ENCODE data around the gene SEMA3C.

Gene SEMA3C

DNA sequence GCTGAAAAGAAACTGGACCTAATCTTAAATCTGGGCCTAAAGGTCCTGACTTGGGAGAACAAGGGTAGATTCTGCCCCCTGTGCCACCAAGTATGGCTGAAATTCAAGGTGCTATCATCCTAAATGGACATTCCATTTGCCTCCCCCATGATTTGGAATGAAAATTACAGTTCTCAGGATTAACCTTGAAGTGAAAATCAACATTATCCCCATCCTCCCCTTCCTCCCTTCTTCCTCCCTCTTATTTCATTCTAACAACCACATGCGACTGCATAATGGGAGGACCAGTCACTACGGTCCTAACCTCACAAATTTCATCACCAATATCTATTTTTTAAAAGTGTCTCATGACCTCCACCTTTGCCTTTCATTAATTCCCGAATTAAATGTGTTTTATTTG is 62.1 kb downstream of the SEMA3C start:
- no peaks in the 10 kb centered on the region for H3K4me1 Mint-ChIP-seq
- no peak overlapping the region for H3K4me3 Mint-ChIP-seq
- H3K36me3 Mint-ChIP-seq: no peaks in the 10 kb centered on the region
- H3K27ac Mint-ChIP-seq: no peak overlapping the region
- H3K27me3 Mint-ChIP-seq: no peaks in the 10 kb centered on the region
- H3K9me3 Mint-ChIP-seq: peaks cover 6% of the 10 kb centered on the region

- Mint-ChIP-seq H3K27ac (no peak overlapping the region), H3K27me3 (no peaks in the 10 kb centered on the region), H3K9me3 (peaks cover 6% of the 10 kb centered on the region), H3K4me3 (no peak overlapping the region), H3K36me3 (no peaks in the 10 kb centered on the region), H3K4me1 (no peaks in the 10 kb centered on the region)
These were observed 66.9 kb downstream of the SEMA3C start for GRCh38 chr7:80851896-80852476.

GRCh38 chr7:80848841-80849240 is 70.0 kb downstream of the SEMA3C start:
- no peaks in the 10 kb centered on the region for H3K27me3 Mint-ChIP-seq
- peaks cover 17% of the 10 kb centered on the region for H3K9me3 Mint-ChIP-seq
- H3K27ac Mint-ChIP-seq: no peak overlapping the region
- H3K4me3 Mint-ChIP-seq: no peak overlapping the region
- no peaks in the 10 kb centered on the region for H3K36me3 Mint-ChIP-seq
- no peaks in the 10 kb centered on the region for H3K4me1 Mint-ChIP-seq

DNA sequence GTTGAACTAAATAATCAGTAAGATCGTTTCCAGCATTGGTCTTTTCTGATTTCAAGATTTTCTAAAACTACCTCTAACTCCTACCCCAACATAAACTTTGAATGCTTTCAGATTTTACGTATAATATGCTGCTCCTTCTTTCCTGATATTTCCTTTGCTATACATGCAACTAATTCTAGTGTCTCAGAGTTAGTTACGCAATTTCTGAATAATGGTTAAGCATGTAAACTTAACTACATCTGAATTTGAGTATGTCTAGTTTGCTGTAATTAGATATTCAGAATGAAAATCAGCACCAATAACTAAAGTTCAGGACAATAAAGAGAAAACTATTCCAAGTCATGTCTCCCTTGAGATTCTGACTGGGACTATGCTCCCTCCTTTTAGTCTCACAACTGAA is 71.0 kb downstream of the SEMA3C start:
- H3K27me3 Mint-ChIP-seq: no peaks in the 10 kb centered on the region
- H3K36me3 Mint-ChIP-seq: no peaks in the 10 kb centered on the region
- no peak overlapping the region for H3K4me3 Mint-ChIP-seq
- H3K4me1 Mint-ChIP-seq: no peaks in the 10 kb centered on the region
- no peak overlapping the region for H3K27ac Mint-ChIP-seq
- H3K9me3 Mint-ChIP-seq: peaks cover 10% of the 10 kb centered on the region

DNA sequence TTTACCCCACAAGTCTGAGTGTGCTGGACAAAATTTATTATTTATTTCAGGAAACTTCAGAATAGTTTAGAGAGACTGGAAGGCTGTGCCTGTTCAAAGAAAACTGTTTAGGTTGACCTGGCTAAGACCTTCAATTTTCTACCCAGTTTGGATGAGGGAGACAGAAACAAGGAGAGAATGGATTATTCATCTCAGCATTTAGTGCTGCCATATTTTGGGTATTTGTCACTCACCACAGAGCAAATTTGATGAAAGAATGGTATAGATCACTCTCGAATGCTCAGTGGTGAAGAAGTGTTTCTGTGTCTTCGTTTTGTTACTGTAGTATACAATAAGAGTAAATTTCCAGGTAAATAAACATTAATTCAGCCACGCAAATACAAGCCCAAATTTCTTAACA is 71.8 kb downstream of the SEMA3C start:
- no peaks in the 10 kb centered on the region for H3K27me3 Mint-ChIP-seq
- peaks cover 10% of the 10 kb centered on the region for H3K9me3 Mint-ChIP-seq
- no peaks in the 10 kb centered on the region for H3K4me1 Mint-ChIP-seq
- H3K4me3 Mint-ChIP-seq: no peak overlapping the region
- H3K36me3 Mint-ChIP-seq: no peaks in the 10 kb centered on the region
- H3K27ac Mint-ChIP-seq: no peak overlapping the region

DNA sequence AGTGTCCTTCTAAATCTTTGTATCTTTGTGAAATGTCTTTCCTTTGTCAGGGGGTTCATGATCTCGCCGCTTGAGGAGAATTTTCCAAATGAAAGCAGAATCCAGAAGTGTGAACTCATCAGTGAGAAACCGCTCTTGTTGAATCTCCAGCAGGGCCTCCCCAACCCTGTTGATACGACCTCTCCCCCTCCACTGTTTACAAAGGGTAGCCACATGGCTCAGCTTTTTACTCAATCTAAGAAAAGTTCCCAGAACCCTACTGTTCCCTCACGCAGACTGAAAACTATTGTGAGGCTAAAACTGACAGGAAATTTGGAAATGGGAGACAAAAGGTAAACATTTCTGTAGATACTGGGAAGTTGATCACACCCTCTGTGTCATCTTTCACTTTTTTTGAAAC is 73.9 kb downstream of the SEMA3C start:
- H3K27me3 Mint-ChIP-seq: no peaks in the 10 kb centered on the region
- peaks cover 10% of the 10 kb centered on the region for H3K9me3 Mint-ChIP-seq
- no peaks in the 10 kb centered on the region for H3K36me3 Mint-ChIP-seq
- no peak overlapping the region for H3K27ac Mint-ChIP-seq
- no peak overlapping the region for H3K4me3 Mint-ChIP-seq
- H3K4me1 Mint-ChIP-seq: no peaks in the 10 kb centered on the region

GRCh38 chr7:80843018-80843677 is 75.7 kb downstream of the SEMA3C start:
- Mint-ChIP-seq H3K27me3 (no peaks in the 10 kb centered on the region), H3K4me3 (no peak overlapping the region), H3K36me3 (no peaks in the 10 kb centered on the region), H3K27ac (no peak overlapping the region), H3K9me3 (peaks cover 10% of the 10 kb centered on the region), H3K4me1 (no peaks in the 10 kb centered on the region)

- Mint-ChIP-seq H3K4me3 (no peak overlapping the region), H3K27ac (no peak overlapping the region), H3K4me1 (no peaks in the 10 kb centered on the region), H3K27me3 (no peaks in the 10 kb centered on the region), H3K9me3 (peaks cover 10% of the 10 kb centered on the region), H3K36me3 (no peaks in the 10 kb centered on the region)
These were observed 76.6 kb downstream of the SEMA3C start for GRCh38 chr7:80842022-80842790.

DNA sequence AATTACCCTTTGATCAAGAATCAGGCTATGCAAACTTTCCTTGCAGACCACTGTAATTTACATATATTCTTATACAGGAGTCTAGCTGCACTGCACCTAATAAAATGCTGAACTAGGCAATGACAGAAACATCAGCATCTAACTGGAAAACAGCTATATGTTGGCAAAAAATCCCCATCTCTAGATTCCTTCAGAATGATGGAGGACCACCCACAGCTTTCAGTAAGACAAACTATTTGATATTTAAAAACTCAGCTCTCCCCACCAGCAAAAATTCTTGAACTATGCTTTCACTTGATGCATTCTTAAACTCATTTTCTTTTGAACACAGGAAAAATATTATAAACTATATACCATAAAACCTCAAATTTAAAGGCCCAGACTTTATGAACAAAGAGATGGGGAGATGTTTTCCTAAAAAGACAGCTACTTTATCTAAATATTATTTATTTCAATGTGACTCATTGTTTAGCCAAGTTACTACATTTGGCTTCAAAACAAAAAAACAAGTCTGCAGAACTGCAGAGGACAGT is 77.4 kb downstream of the SEMA3C start:
- Mint-ChIP-seq H3K4me1 (no peaks in the 10 kb centered on the region), H3K4me3 (no peak overlapping the region), H3K9me3 (peaks cover 10% of the 10 kb centered on the region), H3K27ac (no peak overlapping the region), H3K27me3 (no peaks in the 10 kb centered on the region), H3K36me3 (no peaks in the 10 kb centered on the region)

DNA sequence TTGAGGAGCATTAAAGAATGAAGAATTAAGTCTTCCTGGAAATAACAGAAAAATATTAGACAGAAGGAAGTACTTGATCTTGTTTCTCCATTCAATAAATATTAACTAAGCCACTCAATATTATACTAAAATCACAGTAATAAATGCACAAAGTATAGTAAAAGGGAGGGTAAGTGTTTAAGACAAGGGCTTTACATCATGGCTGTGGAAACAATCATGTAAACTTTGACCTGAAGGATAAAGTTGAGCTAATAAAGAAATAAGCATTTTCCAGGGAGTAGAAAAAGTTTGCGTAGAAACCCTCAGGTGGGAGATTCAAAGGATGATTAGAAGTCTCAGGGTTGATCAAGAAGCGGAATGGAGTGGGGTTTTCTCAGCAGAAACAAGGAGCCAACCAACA is 78.2 kb downstream of the SEMA3C start:
- Mint-ChIP-seq H3K4me1 (no peaks in the 10 kb centered on the region), H3K36me3 (no peaks in the 10 kb centered on the region), H3K4me3 (no peak overlapping the region), H3K27ac (no peak overlapping the region), H3K27me3 (no peaks in the 10 kb centered on the region), H3K9me3 (peaks cover 9% of the 10 kb centered on the region)

DNA sequence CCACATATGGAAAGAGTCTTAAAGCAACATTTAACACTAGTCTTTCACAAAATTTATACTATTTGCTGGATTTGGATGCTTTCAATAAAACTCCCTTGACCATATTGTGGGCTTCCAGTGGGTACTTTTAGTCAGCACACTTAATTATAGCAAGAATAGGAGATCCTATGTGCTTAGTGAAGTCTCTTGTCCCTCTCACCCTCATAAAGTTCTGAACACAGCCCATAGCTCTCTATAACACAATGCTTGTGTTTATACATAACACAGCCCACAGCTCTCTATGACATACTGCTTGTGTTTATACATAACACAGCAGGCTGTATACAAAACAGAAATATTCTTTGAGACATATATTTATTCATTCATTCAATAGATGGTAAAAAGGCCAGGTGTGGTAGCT is 79.0 kb downstream of the SEMA3C start:
- H3K36me3 Mint-ChIP-seq: no peaks in the 10 kb centered on the region
- no peak overlapping the region for H3K4me3 Mint-ChIP-seq
- peaks cover under 1% of the 10 kb centered on the region for H3K9me3 Mint-ChIP-seq
- H3K4me1 Mint-ChIP-seq: no peaks in the 10 kb centered on the region
- no peaks in the 10 kb centered on the region for H3K27me3 Mint-ChIP-seq
- no peak overlapping the region for H3K27ac Mint-ChIP-seq

DNA sequence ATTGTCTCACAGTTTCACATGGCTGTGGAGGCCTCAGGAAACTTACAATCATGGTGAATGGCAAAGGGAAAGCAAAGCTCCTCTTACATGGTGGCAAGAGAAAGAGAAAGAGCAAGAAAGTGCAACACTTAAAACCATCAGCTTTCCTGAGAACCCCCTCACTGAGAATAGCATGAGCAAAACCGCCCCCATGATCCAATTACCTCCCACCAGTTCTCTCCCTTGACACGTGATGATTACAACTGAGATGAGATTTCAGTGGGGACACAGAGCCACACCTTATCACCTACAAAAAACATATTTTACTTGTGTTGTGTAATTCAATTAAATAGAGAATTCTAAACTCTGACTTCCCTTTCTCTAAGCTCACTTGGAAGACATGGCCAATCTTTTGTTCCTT is 80.2 kb downstream of the SEMA3C start:
- no peak overlapping the region for H3K27ac Mint-ChIP-seq
- no peaks in the 10 kb centered on the region for H3K36me3 Mint-ChIP-seq
- H3K4me3 Mint-ChIP-seq: no peak overlapping the region
- no peaks in the 10 kb centered on the region for H3K4me1 Mint-ChIP-seq
- no peaks in the 10 kb centered on the region for H3K9me3 Mint-ChIP-seq
- no peaks in the 10 kb centered on the region for H3K27me3 Mint-ChIP-seq

DNA sequence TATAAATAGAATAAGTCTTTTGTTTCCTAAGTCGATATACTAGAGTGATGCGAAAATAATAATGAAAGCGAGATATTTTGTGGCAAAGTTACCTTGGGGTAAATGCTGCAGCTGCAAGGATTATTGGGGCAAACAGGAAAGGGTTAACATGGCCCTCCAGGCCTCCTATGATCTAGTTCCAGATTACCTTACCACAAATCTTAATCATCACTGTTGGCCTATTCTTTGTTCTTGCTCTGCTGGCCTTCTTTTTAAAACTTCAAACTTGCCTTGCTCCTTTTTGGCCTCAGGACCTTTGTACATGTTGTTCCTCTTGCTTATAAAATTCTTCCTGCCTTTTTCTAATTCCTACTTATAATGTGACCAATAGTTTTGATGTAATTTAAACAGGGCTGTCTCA is 81.5 kb downstream of the SEMA3C start:
- Mint-ChIP-seq H3K9me3 (no peaks in the 10 kb centered on the region), H3K27ac (no peak overlapping the region)

GRCh38 chr7:80835251-80835650 is 83.6 kb downstream of the SEMA3C start:
- Mint-ChIP-seq H3K27me3 (no peaks in the 10 kb centered on the region), H3K4me1 (no peaks in the 10 kb centered on the region), H3K36me3 (no peaks in the 10 kb centered on the region), H3K4me3 (no peak overlapping the region), H3K9me3 (no peaks in the 10 kb centered on the region), H3K27ac (no peak overlapping the region)

More for the DNA sequence above, 81.5 kb downstream of the SEMA3C start:
- H3K4me3 Mint-ChIP-seq: no peak overlapping the region
- no peaks in the 10 kb centered on the region for H3K36me3 Mint-ChIP-seq
- H3K27me3 Mint-ChIP-seq: no peaks in the 10 kb centered on the region
- no peaks in the 10 kb centered on the region for H3K4me1 Mint-ChIP-seq

DNA sequence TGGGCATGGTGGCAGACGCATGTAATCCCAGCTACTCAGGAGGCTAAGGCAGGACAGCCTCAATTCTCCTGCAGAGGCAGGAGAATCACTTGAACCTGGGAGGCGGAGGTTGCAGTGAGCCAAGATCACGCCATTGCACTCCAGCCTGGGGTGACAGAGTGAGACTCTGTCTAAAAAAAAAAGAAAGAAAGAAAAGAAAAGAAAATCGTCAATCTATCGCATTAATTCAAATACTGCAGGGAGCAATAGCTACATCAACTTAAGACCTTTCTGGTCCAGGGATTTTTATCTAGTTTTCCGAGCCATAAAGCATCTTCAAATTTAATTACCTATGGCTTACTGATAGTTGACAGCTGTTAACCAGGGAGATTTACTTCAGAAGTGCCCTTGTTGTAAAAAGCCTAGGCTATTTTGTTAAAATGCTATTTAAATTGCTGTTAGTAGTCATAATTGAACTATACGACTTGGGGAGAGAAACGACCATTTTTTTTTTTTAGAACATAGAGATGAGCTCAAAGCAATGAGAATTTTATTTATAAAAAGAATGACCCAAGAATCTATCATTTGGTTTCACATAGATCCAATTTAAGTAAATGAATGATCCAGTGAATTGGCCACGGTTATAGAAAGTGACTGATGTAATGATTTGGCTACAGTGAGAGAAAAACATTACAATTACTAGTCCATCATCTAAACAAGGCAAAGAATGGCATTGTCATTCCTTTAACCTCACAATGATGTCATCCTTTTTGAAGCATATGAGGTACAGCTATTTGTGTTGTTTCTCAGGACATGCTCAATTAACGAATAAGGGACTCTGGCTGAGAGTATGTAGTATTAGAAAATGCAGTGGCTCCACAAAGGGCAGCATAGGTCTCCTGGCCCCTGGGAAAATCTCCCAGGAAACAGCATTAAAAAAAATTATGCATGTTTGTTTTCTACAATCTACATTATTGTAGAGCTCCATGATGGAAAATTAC is 85.3 kb downstream of the SEMA3C start:
- Mint-ChIP-seq H3K36me3 (no peaks in the 10 kb centered on the region), H3K4me3 (no peak overlapping the region), H3K27ac (no peak overlapping the region), H3K4me1 (no peaks in the 10 kb centered on the region), H3K27me3 (no peaks in the 10 kb centered on the region), H3K9me3 (no peaks in the 10 kb centered on the region)

Measured in activated naive CD4-positive, alpha-beta T cell treated with anti-CD3 and anti-CD28 coated beads, Interleukin-2, amount 50 U/mL, for 24 hours (primary cell).